Neural cell (in vitro differentiated cells): Measurements from ENCODE around the gene PP2D1.

Experiments used
- EP300 ChIP-seq: fragments of 450-650 bp; conservative IDR thresholded peaks from 2 replicates; pipeline ENCODE4 v1.6.1; 2014; ENCODE audit warnings: antibody characterized with exemption, mild to moderate bottlenecking, moderate library complexity; ENCODE audit not compliant: poor library complexity, severe bottlenecking
- EZH2 ChIP-seq: fragments of 200-600, 300-800 bp; shearing (Covaris generic), sonication (generic); IDR thresholded peaks from 2 replicates; pipeline ENCODE4 v1.6.1; 2014; ENCODE audit warnings: antibody characterized with exemption, low read length, borderline replicate concordance, mild to moderate bottlenecking; ENCODE audit not compliant: insufficient read depth, poor library complexity, severe bottlenecking
- POLR2AphosphoS5 ChIP-seq: IDR thresholded peaks from 2 replicates; pipeline ENCODE4 v1.6.1; 2012
- RAD21 ChIP-seq: fragments of 450-650 bp; conservative IDR thresholded peaks from 2 replicates; pipeline ENCODE4 v1.6.1; 2014; ENCODE audit warnings: antibody characterized with exemption, mild to moderate bottlenecking, moderate library complexity
- TF ChIP-seq, protein P1 (sequence below): fragments of 450-650 bp; IDR thresholded peaks from 2 replicates; pipeline ENCODE4 v1.5.1; 2014; ENCODE audit warnings: antibody characterized with exemption, mild to moderate bottlenecking, moderate library complexity; ENCODE audit not compliant: poor library complexity, severe bottlenecking
- TF ChIP-seq, protein P2 (sequence below): IDR thresholded peaks from 2 replicates; pipeline ENCODE4 v1.6.1; 2012; ENCODE audit warnings: borderline replicate concordance

DNA sequence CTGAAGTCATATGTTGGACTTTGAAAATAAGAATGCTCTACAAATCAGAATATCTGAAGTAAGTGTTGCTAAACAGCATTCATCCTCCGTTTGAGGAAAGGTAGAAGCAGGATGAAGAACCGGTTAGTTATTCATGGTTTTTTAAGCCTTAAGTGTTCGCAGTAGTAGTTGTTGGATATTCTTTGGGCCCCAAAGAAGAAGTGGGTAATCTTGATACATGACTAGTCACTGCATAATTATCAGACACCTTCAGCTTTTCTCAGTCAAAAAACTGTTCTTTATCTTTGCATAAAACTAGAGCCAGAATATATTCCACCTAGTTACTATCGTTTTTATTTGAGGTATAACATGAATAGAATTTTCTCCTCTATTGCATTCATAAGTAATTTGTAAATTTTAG, 51.4 kb downstream of the PP2D1 start:
- TF ChIP-seq, protein P1, sequence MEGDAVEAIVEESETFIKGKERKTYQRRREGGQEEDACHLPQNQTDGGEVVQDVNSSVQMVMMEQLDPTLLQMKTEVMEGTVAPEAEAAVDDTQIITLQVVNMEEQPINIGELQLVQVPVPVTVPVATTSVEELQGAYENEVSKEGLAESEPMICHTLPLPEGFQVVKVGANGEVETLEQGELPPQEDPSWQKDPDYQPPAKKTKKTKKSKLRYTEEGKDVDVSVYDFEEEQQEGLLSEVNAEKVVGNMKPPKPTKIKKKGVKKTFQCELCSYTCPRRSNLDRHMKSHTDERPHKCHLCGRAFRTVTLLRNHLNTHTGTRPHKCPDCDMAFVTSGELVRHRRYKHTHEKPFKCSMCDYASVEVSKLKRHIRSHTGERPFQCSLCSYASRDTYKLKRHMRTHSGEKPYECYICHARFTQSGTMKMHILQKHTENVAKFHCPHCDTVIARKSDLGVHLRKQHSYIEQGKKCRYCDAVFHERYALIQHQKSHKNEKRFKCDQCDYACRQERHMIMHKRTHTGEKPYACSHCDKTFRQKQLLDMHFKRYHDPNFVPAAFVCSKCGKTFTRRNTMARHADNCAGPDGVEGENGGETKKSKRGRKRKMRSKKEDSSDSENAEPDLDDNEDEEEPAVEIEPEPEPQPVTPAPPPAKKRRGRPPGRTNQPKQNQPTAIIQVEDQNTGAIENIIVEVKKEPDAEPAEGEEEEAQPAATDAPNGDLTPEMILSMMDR, result no peak
- TF ChIP-seq EP300 (no peak), EZH2 (no peak), POLR2AphosphoS5 (no peak), RAD21 (no peak)
- TF ChIP-seq, protein P2, sequence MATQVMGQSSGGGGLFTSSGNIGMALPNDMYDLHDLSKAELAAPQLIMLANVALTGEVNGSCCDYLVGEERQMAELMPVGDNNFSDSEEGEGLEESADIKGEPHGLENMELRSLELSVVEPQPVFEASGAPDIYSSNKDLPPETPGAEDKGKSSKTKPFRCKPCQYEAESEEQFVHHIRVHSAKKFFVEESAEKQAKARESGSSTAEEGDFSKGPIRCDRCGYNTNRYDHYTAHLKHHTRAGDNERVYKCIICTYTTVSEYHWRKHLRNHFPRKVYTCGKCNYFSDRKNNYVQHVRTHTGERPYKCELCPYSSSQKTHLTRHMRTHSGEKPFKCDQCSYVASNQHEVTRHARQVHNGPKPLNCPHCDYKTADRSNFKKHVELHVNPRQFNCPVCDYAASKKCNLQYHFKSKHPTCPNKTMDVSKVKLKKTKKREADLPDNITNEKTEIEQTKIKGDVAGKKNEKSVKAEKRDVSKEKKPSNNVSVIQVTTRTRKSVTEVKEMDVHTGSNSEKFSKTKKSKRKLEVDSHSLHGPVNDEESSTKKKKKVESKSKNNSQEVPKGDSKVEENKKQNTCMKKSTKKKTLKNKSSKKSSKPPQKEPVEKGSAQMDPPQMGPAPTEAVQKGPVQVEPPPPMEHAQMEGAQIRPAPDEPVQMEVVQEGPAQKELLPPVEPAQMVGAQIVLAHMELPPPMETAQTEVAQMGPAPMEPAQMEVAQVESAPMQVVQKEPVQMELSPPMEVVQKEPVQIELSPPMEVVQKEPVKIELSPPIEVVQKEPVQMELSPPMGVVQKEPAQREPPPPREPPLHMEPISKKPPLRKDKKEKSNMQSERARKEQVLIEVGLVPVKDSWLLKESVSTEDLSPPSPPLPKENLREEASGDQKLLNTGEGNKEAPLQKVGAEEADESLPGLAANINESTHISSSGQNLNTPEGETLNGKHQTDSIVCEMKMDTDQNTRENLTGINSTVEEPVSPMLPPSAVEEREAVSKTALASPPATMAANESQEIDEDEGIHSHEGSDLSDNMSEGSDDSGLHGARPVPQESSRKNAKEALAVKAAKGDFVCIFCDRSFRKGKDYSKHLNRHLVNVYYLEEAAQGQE, result no peak
